NCI-H526 treated with DMSO at 0.1 percent for 48 hours (cell line): ENCODE data around the gene LRIT3.

Experiments used
- DNase-seq: peaks from one replicate; lab custom pipeline; 2025; lab: John Stamatoyannopoulos, UW

The LRIT3 gene

GRCh38 chr4:109910256-109910655, 62.3 kb downstream of the LRIT3 start:
- DNase-seq: no peak

- no peak for DNase-seq
These were observed 65.0 kb downstream of the LRIT3 start, which contains the start of gene EGF for GRCh38 chr4:109912706-109913595. Gene EGF, plus strand, starts transcription at chr4:109912883. Its CDS starts 453 bp downstream, at chr4:109913336.

GRCh38 chr4:109913596-109914241, 65.8 kb downstream of the LRIT3 start:
- DNase-seq: no peak

- DNase-seq: no peak
These were observed 66.4 kb downstream of the LRIT3 start for GRCh38 chr4:109914322-109914721.

- DNase-seq: no peak
These were observed 67.6 kb downstream of the LRIT3 start for GRCh38 chr4:109915385-109916026.

GRCh38 chr4:109916027-109916409, 68.1 kb downstream of the LRIT3 start:
- DNase-seq: no peak

- DNase-seq: no peak
These were observed 73.5 kb downstream of the LRIT3 start for GRCh38 chr4:109921384-109921808.
